Right lobe of liver (tissue), 6 donors: ENCODE measurements around the gene IGSF21. TPM values are rescaled to one million over a fixed set of nuclear protein-coding genes. Genes with fewer than 3 reads are reported as not detected.
"Not testable (repeated sequence)": the region's sequence is repeated elsewhere in the genome, so short reads cannot be mapped to it uniquely, and the experiment has no call there.

ENCODE experiments used
- ATAC-seq, 4 donors: fragments of 200-7000 bp; cut with Tn5 transposase; one replicate each; pipeline ENCODE4 v1.9.1; 2020; ENCODE audit warnings: mild to moderate bottlenecking in 4 of 4, moderate library complexity in 4 of 4
- DNase-seq, 3 donors: peaks; one replicate each; pipeline ENCODE4 v3.0.0-alpha.2; 2020
- H3K27ac ChIP-seq, 3 donors: fragments of 200-600 bp; one replicate each; pipeline ENCODE4 v1.8.0; 2022
- H3K27me3 ChIP-seq, 2 donors: fragments of 200-600 bp; one replicate each; pipeline ENCODE4 v1.8.0; 2022
- H3K36me3 ChIP-seq, 4 donors: fragments of 200-600 bp; sonication (generic) in 1 of 4; one replicate each; pipeline versions ENCODE4 v1.5.1 to v1.8.0; 2017 to 2022; ENCODE audit warnings: control low read depth in 1 of 4
- H3K4me1 ChIP-seq, 4 donors: fragments of 200-600 bp; sonication (generic) in 1 of 4; one replicate each; pipeline versions ENCODE4 v1.5.1 to v1.8.0; 2017 to 2022; ENCODE audit warnings: control low read depth in 1 of 4
- H3K4me3 ChIP-seq, 3 donors: fragments of 200-600 bp; one replicate each; pipeline ENCODE4 v1.8.0; 2022
- H3K9me3 ChIP-seq, 4 donors: fragments of 200-600 bp; sonication (generic) in 1 of 4; one replicate each; pipeline versions ENCODE4 v1.5.1 to v1.8.0; 2017 to 2022; ENCODE audit warnings: control low read depth in 1 of 4
- POLR2A ChIP-seq: fragments of 450-650 bp; IDR thresholded peaks from one replicate; pipeline ENCODE4 v1.6.1; 2017; ENCODE audit warnings: antibody characterized with exemption, mild to moderate bottlenecking
- WGBS: methylation state at CpG from one replicate; pipeline ENCODE4 v1.1.6; 2018; ENCODE audit warnings: low coverage, low lambda C conversion rate; ENCODE audit not compliant: insufficient coverage; ENCODE audit errors: missing lambda C conversion rate; 5-methylcytosine and 5-hydroxymethylcytosine counted together
- intact Hi-C, 2 donors: fragments of 100-400 bp; cut with DNase I; formaldehyde crosslinking; loops; one replicate each; pipeline versions ENCODE4 v1.11.2 to v1.14.1; 2022
- total RNA-seq, 6 experiments: library from RNA; depleted of rRNA in 2 of 6; stranded (reverse); fragments of >200 nt in 2 of 6; fragmentation: NEBNext Ultra II Directional in 3 of 6; extraction: Animal tissue kit (Norgen Biotek cat#: 25700) in 3 of 6; gene quantifications; one replicate each; pipeline versions ENCODE4 v1.1.0 to v1.2.4, GENCODE V29; 2016 to 2023
- TF ChIP-seq, protein P1 (sequence below), 4 donors: fragments of 200-600 bp in 3 of 4; fragments of 450-650 bp in 1 of 4; IDR thresholded peaks; one replicate each; pipeline versions ENCODE4 v1.5.1 to v1.8.0; 2016 to 2022; ENCODE audit warnings: antibody characterized with exemption in 4 of 4, mild to moderate bottlenecking in 2 of 4
- donor health status: DM: no; HTN: yes; CAD: no.
- donor health status: DM: no; HTN: no; CAD: no.
- donor health status: DM: no; HTN: no; CAD: no.
- donor health status: DM: no; HTN: yes; CAD: no.
- donor health status: DM: no; HTN: yes; CAD: no.

IGSF21 gene
- total RNA-seq, 6 experiments from 2014 or later = 0.34 to 2.0 (median 0.71) TPM

DNA sequence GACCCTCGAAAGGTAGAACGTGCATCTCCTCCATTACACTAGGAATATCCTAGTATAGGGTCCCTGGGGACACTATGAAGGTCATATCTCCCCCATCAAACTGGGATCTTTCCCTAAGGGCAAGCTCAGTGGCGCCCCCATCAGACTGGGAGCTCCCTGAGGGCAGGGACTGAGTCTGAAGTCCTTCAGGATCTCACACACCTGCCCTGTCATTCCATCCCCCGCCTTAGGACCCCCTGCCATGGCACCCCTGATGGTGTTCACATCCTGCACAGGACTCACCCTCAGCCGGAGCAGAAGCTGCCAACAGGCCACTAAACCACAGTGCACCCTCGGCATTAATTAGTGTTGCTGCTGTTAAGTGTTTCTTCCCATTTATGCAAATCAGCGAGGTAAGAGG lies 50.4 kb downstream of the IGSF21 start:
- Histone ChIP-seq H3K27me3 (no peaks in the 10 kb centered on the region), H3K36me3 (no peaks in the 10 kb centered on the region), H3K4me3 (no peak overlapping the region), H3K27ac (no peak overlapping the region), H3K9me3 (no peaks in the 10 kb centered on the region), H3K4me1 (no peaks in the 10 kb centered on the region)
- intact Hi-C loops = no loop called here
- no peak for TF ChIP-seq POLR2A
- TF ChIP-seq, protein P1, sequence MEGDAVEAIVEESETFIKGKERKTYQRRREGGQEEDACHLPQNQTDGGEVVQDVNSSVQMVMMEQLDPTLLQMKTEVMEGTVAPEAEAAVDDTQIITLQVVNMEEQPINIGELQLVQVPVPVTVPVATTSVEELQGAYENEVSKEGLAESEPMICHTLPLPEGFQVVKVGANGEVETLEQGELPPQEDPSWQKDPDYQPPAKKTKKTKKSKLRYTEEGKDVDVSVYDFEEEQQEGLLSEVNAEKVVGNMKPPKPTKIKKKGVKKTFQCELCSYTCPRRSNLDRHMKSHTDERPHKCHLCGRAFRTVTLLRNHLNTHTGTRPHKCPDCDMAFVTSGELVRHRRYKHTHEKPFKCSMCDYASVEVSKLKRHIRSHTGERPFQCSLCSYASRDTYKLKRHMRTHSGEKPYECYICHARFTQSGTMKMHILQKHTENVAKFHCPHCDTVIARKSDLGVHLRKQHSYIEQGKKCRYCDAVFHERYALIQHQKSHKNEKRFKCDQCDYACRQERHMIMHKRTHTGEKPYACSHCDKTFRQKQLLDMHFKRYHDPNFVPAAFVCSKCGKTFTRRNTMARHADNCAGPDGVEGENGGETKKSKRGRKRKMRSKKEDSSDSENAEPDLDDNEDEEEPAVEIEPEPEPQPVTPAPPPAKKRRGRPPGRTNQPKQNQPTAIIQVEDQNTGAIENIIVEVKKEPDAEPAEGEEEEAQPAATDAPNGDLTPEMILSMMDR (IDR thresholded peaks at IDR 0.05) = no peak
- no peak for DNase-seq
- no peak for ATAC-seq
- WGBS = 73% methylated on average over 2 of the region's 7 CpGs

DNA sequence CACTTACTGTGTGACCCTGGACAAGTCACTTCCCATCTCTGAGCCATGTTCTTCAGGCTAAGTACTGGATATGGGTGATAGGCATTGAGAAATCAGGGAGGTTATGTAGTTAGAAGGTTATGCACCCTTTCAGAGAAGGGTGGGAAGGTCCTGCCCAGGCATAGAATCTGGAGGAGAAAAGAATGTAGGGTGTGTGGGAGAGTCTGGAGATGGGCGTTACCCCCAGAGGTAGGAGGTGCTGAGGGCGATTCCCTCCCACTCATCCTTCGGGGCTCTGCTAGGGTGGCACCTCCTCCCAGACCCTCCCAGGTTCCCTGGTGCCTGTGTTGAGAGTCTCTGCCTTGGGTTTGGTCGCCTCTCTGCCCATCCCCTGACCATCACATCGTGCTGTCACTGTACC lies 51.1 kb downstream of the IGSF21 start:
- H3K4me3 ChIP-seq = no peak overlapping the region
- DNase-seq (no peak), ATAC-seq (no peak)
- no peak overlapping the region for H3K27ac ChIP-seq
- WGBS = 69% methylated on average over 4 of the region's 5 CpGs
- no peaks in the 10 kb centered on the region for H3K9me3 ChIP-seq
- no peaks in the 10 kb centered on the region for H3K36me3 ChIP-seq
- no peak for TF ChIP-seq POLR2A
- TF ChIP-seq, protein P1 (IDR thresholded peaks at IDR 0.05) = no peak
- H3K27me3 ChIP-seq = no peaks in the 10 kb centered on the region
- intact Hi-C loops = no loop called here
- no peaks in the 10 kb centered on the region for H3K4me1 ChIP-seq

DNA sequence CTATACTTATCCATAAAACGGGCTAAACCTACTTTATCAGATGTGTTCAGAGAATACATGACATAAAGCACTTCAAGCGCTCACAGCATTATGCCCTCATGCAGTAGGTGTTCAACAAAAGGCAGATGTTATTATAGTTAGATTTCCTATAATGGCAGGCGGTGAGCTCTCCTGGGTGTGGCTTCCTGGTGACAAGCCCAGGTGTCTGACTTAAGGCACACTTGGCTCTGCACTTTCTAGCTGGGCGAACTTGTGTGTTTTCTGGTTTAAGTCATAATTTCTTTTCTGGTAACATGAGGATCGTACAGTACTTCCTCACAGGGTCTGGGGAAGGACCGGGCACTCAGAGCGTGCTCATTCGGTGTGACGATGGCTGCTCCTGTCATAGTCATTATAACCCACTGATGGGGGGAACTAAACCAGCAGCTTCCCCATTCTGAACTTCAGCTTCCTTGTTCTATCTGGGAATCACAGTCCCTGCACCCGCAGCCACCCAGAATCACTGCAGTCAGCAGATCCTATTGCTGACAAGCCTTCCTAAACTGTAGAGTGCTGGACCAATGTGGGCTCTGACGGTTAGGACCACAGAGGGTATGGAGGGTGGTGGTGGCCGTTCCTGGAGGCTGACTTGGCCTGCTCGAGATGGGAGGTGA lies 52.8 kb downstream of the IGSF21 start:
- no peak for TF ChIP-seq POLR2A
- TF ChIP-seq, protein P1 (IDR thresholded peaks at IDR 0.05) = no peak
- Histone ChIP-seq H3K4me1 (no peaks in the 10 kb centered on the region), H3K9me3 (no peaks in the 10 kb centered on the region), H3K27ac (peak overlapping the region in 1 of 3 donors; percentile 8), H3K36me3 (no peaks in the 10 kb centered on the region), H3K4me3 (no peak overlapping the region), H3K27me3 (no peaks in the 10 kb centered on the region)
- whole genome bisulfite sequencing = 29% methylated on average over 9 of the region's 13 CpGs
- DNase-seq = peak in 2 of 3 donors; percentile 36 to 51
- ATAC-seq = peak; percentile 68 to 83 (median 74)
- intact Hi-C loops = no loop called here

DNA sequence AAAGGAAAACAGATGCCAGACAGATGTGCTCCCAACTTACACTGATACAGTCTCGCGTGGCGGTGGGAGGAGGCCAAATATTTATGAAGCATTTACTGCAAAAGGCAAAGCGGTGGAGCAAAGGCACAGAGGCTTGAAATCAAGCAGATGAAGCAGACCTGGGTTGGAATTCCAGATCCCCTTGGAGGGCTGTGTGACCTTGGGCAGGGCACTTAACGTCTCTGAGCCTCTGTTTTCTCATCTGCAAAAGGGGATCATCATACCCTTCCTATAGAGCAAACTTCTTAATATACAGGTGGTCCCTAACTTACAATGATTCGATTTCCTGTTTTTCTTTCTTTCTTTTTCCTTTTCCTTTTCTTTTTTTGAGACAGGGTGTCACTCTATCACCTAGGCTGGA lies 54.1 kb downstream of the IGSF21 start:
- WGBS = 55% methylated on average over 5 of the region's 6 CpGs
- DNase-seq (no peak), ATAC-seq (no peak)
- intact Hi-C loops = no loop called here
- H3K36me3 ChIP-seq = no peaks in the 10 kb centered on the region
- no peaks in the 10 kb centered on the region for H3K27me3 ChIP-seq
- H3K4me1 ChIP-seq = no peaks in the 10 kb centered on the region
- H3K4me3 ChIP-seq = no peak overlapping the region
- TF ChIP-seq, protein P1 (IDR thresholded peaks at IDR 0.05) = no peak
- no peak for TF ChIP-seq POLR2A
- no peaks in the 10 kb centered on the region for H3K9me3 ChIP-seq
- no peak overlapping the region for H3K27ac ChIP-seq

DNA sequence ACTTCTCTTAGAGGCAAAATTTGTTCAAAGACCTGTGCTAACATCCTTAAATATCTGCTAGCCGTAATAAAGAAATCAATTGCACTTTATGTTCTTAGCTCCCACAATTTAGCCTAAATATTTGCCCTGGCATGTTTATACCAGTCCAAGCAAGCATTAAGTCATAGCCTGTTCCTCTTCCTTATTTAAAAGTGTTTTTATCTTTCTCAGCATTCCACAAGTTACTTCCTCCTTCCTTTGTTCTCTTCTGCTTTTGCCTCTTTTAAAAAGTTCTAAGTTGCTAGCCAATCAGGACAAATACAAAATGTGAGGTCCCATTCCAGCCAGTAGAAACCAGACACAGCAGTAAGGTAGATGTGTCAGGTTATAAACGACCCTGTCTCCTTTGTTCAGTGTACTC lies 58.0 kb downstream of the IGSF21 start:
- intact Hi-C loops, H3K9me3 ChIP-seq, H3K4me1 ChIP-seq, H3K27me3 ChIP-seq, ATAC-seq, DNase-seq, H3K27ac ChIP-seq, H3K4me3 ChIP-seq, H3K36me3 ChIP-seq: not testable (repeated sequence)
- 13% methylated on average over 2 of the region's 2 CpGs for WGBS
